OCI-LY7 (cell line): ENCODE measurements around the gene MN1.

ENCODE experiments used
- CTCF ChIP-seq: fragments of 200-600 bp; sonication (generic); conservative IDR thresholded peaks from 2 replicates; pipeline ENCODE4 v1.5.1; 2014; ENCODE audit warnings: mild to moderate bottlenecking, antibody characterized with exemption, low read length, moderate library complexity, mixed read lengths
- EZH2phosphoT487 ChIP-seq: fragments of 200-600 bp; sonication (generic); IDR thresholded peaks from 2 replicates; pipeline ENCODE4 v1.6.1; 2018; ENCODE audit warnings: low read depth, borderline replicate concordance, mild to moderate bottlenecking, mixed run types, antibody characterized with exemption, low read length, moderate library complexity, mixed read lengths

DNA sequence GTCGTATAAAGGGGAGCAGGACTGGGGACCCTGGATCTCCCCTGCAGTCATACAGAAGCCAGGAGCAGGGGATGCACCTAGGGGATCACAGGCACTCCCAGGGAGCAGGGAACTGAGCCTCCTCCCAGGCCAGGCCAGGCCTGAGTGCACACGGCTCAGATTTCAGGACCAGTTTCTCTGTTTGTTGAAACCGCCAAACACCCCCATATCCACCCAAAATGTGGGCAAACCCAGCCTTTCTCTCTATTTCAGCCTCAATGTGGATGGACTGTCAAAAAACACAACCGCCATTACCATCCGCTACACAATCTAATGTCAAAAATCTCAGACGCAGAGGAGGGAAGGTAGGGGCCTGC is 17.5 kb downstream of the MN1 start:
- no peak for TF ChIP-seq CTCF
- no peak for TF ChIP-seq EZH2phosphoT487
